PC-3 (cell line): ENCODE measurements around the gene IFT122. TPM values are rescaled to one million over a fixed set of nuclear protein-coding genes. Genes with fewer than 3 reads are reported as not detected.

ENCODE experiments used
- ATAC-seq: fragments of 200-7000 bp; cut with Tn5 transposase; 2 replicates; pipeline ENCODE4 v1.9.1; 2020; ENCODE audit warnings: mild to moderate bottlenecking, moderate library complexity
- BruUV-seq: library from RNA; stranded (reverse); fragments of 400-500 nt; replicated peaks from 2 replicates; lab custom pipeline; 2021; lab: Mats Ljungman, UMichigan
- CTCF ChIA-PET: fragments of 300-600 bp; sonication (Branson Sonifier 250); formaldehyde crosslinking; loops from one replicate; lab custom pipeline; 2022; ENCODE audit warnings: antibody characterized with exemption; lab: Charles Lee
- POLR2A ChIA-PET: fragments of 300-600 bp; sonication (Branson Sonifier 250); formaldehyde crosslinking; loops from one replicate; lab custom pipeline; 2022; ENCODE audit warnings: antibody characterized with exemption; ENCODE audit not compliant: unreplicated experiment; lab: Charles Lee
- DNase-seq: peaks from one replicate; pipeline ENCODE4 v3.0.0-alpha.2; 2015
- H2AFZ ChIP-seq: fragments of 300-600 bp; sonication (generic); 2 replicates; pipeline ENCODE4 v1.6.0; 2016; ENCODE audit warnings: antibody characterized with exemption, low read length
- H3F3A ChIP-seq: fragments of 300-600 bp; sonication (generic); one replicate; pipeline ENCODE4 v1.6.0; 2017; ENCODE audit warnings: antibody characterized with exemption, low read length, control low read depth, mild to moderate bottlenecking; ENCODE audit not compliant: unreplicated experiment
- H3K27ac ChIP-seq: fragments of 300-600 bp; sonication (generic); 2 replicates; pipeline ENCODE4 v1.5.1; 2016; ENCODE audit warnings: mild to moderate bottlenecking, low read length
- H3K27me3 ChIP-seq: fragments of 300-600 bp; sonication (generic); 2 replicates; pipeline ENCODE4 v1.6.1; 2016; ENCODE audit warnings: low read length, mixed read lengths
- H3K36me3 ChIP-seq: fragments of 300-600 bp; sonication (generic); 2 replicates; pipeline ENCODE4 v1.6.1; 2016; ENCODE audit warnings: low read depth, mixed run types, low read length, mixed read lengths
- H3K4me1 ChIP-seq: fragments of 300-600 bp; sonication (generic); 2 replicates; pipeline ENCODE4 v1.5.1; 2016; ENCODE audit warnings: low read length; ENCODE audit not compliant: insufficient read depth
- H3K4me2 ChIP-seq: fragments of 300-600 bp; sonication (generic); 2 replicates; pipeline ENCODE4 v1.6.0; 2016; ENCODE audit warnings: low read length
- H3K4me3 ChIP-seq: fragments of 300-600 bp; sonication (generic); 2 replicates; pipeline ENCODE4 v1.5.1; 2016; ENCODE audit warnings: mild to moderate bottlenecking, low read length, mixed read lengths
- H3K79me2 ChIP-seq: fragments of 300-600 bp; sonication (generic); 2 replicates; pipeline ENCODE4 v1.6.1; 2017; ENCODE audit warnings: low read length, mixed read lengths
- H3K9ac ChIP-seq: fragments of 300-600 bp; sonication (generic); 2 replicates; pipeline ENCODE4 v1.6.0; 2016; ENCODE audit warnings: mild to moderate bottlenecking, low read length
- H3K9me2 ChIP-seq: fragments of 300-600 bp; sonication (generic); replicated peaks from 2 replicates; pipeline ENCODE4 v1.6.1; 2016; ENCODE audit warnings: mixed run types, low read length, mixed read lengths
- H3K9me3 ChIP-seq: fragments of 300-600 bp; sonication (generic); 2 replicates; pipeline ENCODE4 v1.6.1; 2016; ENCODE audit warnings: low read length, mixed read lengths
- H4K20me1 ChIP-seq: fragments of 300-600 bp; sonication (generic); 2 replicates; pipeline ENCODE4 v1.6.1; 2016; ENCODE audit warnings: low read length, mixed read lengths
- CTCF ChIP-seq: fragments of 300-600 bp; sonication (generic); conservative IDR thresholded peaks from 2 replicates; pipeline ENCODE4 v1.5.1; 2017; ENCODE audit warnings: antibody characterized with exemption, low read depth, mild to moderate bottlenecking, low read length
- EZH2 ChIP-seq: fragments of 300-600 bp; sonication (generic); IDR thresholded peaks from one replicate; pipeline ENCODE4 v1.6.1; 2017; ENCODE audit warnings: antibody characterized with exemption, mild to moderate bottlenecking, low read length; ENCODE audit not compliant: unreplicated experiment
- EZH2phosphoT487 ChIP-seq: fragments of 300-600 bp; sonication (generic); IDR thresholded peaks from 2 replicates; pipeline ENCODE4 v1.6.1; 2018; ENCODE audit warnings: mild to moderate bottlenecking, antibody characterized with exemption, low read length, borderline replicate concordance
- intact Hi-C: fragments of 100-400 bp; cut with micrococcal nuclease; formaldehyde crosslinking; loops from 2 replicates; pipeline ENCODE4 v1.9.0; 2023
- total RNA-seq: library from RNA; depleted of rRNA; stranded (reverse); fragments of >200 nt; gene quantifications from 2 replicates; pipeline ENCODE4 v1.2.3, GENCODE V29; 2014

Gene IFT122
- total RNA-seq, 1 experiment from 2014 or later, result 10.2 TPM

- no peaks in the 10 kb centered on the region for H3K79me2 ChIP-seq
- TF ChIP-seq CTCF (no peak), EZH2 (no peak), EZH2phosphoT487 (no peak)
- no peak overlapping the region for H3K4me3 ChIP-seq
- POLR2A ChIA-PET, result no interaction called here
- H4K20me1 ChIP-seq, result no peaks in the 10 kb centered on the region
- intact Hi-C loops, result no loop called here
- DNase-seq, result no peak
- no peak overlapping the region for H3K4me2 ChIP-seq
- CTCF ChIA-PET, result no interaction called here
- H3F3A ChIP-seq, result no peaks in the 10 kb centered on the region
- H2AFZ ChIP-seq, result no peak overlapping the region
- ATAC-seq, result no peak
- no peaks in the 10 kb centered on the region for H3K36me3 ChIP-seq
- H3K4me1 ChIP-seq, result peaks cover 19% of the 10 kb centered on the region
- no peaks in the 10 kb centered on the region for H3K9me3 ChIP-seq
- no TSS peak for BruUV-seq
- peak overlapping the region; percentile 90 for H3K27ac ChIP-seq
- no peak overlapping the region for H3K9ac ChIP-seq
- H3K27me3 ChIP-seq, result no peaks in the 10 kb centered on the region
- H3K9me2 ChIP-seq, result no peaks in the 10 kb centered on the region
These were observed 22.4 kb downstream of the IFT122 start for GRCh38 chr3:129462361-129462968.

GRCh38 chr3:129463094-129463493, 23.1 kb downstream of the IFT122 start:
- no peaks in the 10 kb centered on the region for H3K27me3 ChIP-seq
- H3K36me3 ChIP-seq, result no peaks in the 10 kb centered on the region
- H3K9ac ChIP-seq, result no peak overlapping the region
- H3K4me3 ChIP-seq, result no peak overlapping the region
- BruUV-seq, result no TSS peak
- H3K9me2 ChIP-seq, result no peaks in the 10 kb centered on the region
- H3K9me3 ChIP-seq, result no peaks in the 10 kb centered on the region
- ChIA-PET CTCF (no interaction called here), POLR2A (no interaction called here)
- intact Hi-C loops, result no loop called here
- H3K79me2 ChIP-seq, result no peaks in the 10 kb centered on the region
- H3K4me2 ChIP-seq, result no peak overlapping the region
- no peak for DNase-seq
- peaks cover 19% of the 10 kb centered on the region for H3K4me1 ChIP-seq
- no peaks in the 10 kb centered on the region for H4K20me1 ChIP-seq
- TF ChIP-seq EZH2phosphoT487, result no peak
- no peak for TF ChIP-seq EZH2
- no peak for TF ChIP-seq CTCF
- no peaks in the 10 kb centered on the region for H3F3A ChIP-seq
- no peak overlapping the region for H3K27ac ChIP-seq
- H2AFZ ChIP-seq, result no peak overlapping the region
- ATAC-seq, result no peak

- Histone ChIP-seq H3K4me2 (no peak overlapping the region), H2AFZ (no peak overlapping the region), H3K9ac (no peak overlapping the region), H3K79me2 (no peaks in the 10 kb centered on the region), H3K27me3 (no peaks in the 10 kb centered on the region), H3F3A (no peaks in the 10 kb centered on the region), H3K4me1 (peaks cover 19% of the 10 kb centered on the region), H4K20me1 (no peaks in the 10 kb centered on the region), H3K36me3 (no peaks in the 10 kb centered on the region), H3K9me3 (no peaks in the 10 kb centered on the region), H3K4me3 (no peak overlapping the region), H3K27ac (no peak overlapping the region), H3K9me2 (no peaks in the 10 kb centered on the region)
- CTCF ChIA-PET, result no interaction called here
- POLR2A ChIA-PET, result no interaction called here
- BruUV-seq, result no TSS peak
- no peak for TF ChIP-seq EZH2
- no peak for TF ChIP-seq EZH2phosphoT487
- no peak for TF ChIP-seq CTCF
- no peak for DNase-seq
- intact Hi-C loops, result no loop called here
- ATAC-seq, result no peak
These were observed 23.7 kb downstream of the IFT122 start for GRCh38 chr3:129463716-129464115.
